Fibroblast of skin of left quadriceps (primary cell): ENCODE measurements around the gene GREB1.

Experiments used
- DNase-seq, 2 experiments: peaks; one replicate each; pipeline ENCODE4 v3.0.0-alpha.2; 2013; ENCODE audit warnings: low read depth in 2 of 2

Gene GREB1

DNA sequence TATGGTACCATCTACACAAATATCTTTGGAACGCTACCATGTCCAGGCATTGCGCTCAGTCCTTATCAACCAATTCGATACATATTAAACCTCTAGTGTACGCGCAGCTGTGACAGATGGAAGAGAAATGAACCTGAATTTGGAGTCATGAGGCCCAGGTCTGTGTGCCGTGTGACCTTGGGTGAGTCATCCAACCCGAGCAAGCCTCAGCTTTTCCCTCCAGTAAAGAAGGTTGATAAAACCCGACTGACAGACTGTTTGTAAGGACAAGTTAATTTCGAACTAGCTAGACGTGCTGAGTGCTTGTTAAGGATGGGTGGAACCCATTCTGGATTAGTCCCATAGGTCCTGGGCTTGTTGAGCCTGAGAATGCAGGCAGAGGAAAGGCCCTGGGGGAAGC is 28.2 kb downstream of the GREB1 start:
- DNase-seq, result no peak

DNA sequence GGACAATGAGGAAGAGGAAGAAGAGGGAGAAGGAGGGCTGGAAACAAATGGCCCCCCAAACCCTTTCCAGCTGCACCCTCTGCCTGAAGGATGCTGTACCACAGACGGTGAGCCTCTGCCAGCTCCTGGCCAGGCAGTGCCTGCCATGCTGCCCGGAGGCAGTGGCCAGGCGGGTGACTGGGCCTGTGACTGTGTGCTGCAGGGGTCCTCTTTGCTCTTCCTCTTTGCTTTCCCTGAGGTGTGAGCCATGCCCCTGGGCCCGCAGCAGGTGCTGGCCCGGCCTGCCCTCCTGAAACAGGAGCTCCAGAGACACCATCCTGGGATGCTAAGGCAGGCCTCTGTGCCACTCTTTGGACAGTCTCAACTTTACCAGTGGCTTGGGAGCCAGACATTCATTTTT is 28.6 kb downstream of the GREB1 start:
- DNase-seq, result no peak

DNA sequence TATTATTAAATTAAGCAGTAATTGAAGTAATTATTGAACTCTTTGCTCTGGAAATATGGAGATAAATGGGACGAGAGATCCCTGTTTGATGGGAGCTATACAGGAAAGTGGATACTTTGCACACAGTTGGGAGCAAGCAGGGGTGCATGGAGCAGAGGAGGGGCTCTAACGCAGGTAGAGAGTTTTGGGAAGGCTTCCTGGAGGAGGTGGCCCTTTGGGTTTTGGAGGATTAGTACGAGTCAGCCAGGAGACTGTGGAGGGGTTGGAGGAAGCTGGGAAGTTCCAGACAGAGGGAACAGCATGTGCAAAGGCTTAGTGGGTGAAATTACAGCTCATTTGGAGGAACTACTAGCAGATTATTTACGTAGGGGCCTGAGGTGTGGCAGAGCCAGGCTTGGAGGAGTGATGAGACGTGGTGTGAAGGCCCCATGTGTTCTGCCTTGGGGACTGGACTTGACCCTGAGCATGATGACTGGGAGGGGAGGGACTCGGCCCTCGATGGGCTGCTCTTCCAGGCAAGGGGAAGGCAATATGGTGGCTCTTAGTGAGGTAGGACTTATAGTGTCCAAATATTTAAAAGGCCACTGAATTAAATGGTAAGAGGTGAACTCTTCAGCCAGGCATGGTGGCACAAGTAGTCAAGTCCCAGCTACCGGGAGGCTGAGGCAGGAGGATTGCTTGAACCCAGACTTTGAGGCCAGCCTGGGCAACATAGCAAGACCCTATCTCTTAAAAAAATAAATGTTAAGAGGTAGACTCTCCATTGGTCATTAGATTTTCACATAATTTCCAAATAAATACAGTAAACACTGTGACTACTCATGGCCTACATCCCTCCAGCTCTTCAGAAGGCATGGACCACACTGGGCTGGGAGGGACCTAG is 30.2 kb downstream of the GREB1 start:
- no peak for DNase-seq

DNA sequence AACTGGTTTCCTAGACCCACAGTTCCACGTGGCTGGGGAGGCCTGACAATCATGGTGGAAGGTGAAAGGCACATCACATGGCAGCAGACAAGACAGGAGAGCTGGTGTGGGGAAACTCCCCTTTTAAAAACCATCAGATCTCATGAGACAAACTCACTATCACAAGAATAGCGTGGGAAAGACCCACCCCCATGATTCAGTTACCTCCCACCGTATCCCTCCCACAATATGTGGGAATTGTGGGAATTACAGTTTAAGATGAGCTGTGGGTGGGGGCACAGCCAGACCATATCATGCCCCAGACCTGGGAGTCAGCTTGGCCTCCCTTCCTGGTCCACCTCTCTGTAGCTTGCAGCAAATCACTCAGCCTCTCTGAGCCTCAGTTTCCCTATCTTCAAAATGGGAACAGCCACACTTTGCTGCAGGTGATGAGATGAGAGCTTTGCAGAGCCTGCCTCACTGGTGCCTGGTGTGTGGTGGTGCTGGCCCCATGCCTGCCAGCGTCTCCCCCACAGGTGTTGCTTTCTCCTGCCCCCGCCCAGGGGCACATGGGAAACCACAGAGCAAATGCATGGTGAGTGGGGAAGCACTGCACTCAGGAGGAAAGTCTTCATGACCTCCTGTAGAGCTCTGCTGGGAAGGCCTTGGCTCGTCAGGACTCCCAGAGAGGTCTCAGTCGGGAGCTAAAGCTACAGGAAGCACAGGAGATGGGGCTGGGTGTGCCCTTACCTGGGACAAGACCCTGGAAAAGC is 31.1 kb downstream of the GREB1 start:
- no peak for DNase-seq

DNA sequence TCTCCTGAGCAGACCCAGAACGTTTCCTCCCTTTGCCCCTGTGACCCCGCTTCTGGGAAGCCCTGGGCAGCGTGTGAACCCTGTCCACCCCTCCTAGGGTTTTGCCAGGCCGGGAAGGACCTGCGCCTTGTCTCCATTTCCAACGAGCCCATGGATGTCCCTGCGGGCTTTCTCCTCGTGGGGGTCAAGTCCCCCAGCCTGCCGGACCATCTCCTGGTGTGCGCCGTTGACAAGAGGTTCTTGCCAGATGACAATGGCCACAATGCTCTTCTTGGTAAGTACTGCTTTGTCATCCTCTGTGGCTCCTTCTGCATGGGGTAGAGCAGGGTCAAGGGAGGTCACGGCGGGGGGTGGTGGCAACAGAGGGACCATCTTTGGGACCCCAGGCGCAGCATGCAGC is 32.5 kb downstream of the GREB1 start:
- DNase-seq, result no peak

DNA sequence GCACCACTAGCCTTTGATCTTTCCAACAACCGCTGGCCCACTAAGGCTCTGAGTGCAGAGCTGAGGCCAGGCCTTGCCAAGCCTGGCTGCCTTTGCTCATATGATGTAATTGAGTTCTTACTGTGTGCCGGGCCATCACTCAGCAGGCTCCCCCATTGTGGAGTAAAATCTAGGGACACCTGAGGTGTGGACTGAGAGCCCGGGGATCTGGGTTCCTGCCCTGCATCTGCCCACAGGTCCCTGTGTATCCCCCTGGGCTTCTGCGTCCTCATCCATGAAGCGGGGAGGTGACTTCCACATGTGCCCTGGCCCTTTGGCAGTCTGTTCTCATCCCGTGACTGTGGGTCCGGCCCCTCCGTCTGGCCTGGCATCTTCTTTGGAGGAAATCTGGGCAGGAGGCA is 33.8 kb downstream of the GREB1 start:
- no peak for DNase-seq

DNA sequence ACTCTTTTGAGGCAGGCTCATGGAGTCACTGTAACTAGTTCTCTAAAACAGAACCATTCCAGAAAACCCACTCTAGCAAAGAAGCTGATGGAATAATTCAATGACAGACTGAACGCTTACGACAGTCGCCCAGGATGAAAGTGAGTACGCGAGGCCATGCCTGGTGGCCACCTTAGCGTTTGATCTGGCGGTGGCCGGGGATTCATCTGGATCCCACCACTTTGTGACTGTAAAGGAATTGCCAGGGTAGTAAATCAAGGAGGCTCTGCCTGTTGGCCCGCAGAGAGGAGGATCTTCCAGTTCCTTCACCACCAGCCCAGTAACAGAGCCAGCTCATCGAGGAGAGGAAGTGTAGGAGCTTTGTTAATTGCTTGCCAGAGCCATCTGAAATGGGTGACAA is 34.6 kb downstream of the GREB1 start:
- no peak for DNase-seq

DNA sequence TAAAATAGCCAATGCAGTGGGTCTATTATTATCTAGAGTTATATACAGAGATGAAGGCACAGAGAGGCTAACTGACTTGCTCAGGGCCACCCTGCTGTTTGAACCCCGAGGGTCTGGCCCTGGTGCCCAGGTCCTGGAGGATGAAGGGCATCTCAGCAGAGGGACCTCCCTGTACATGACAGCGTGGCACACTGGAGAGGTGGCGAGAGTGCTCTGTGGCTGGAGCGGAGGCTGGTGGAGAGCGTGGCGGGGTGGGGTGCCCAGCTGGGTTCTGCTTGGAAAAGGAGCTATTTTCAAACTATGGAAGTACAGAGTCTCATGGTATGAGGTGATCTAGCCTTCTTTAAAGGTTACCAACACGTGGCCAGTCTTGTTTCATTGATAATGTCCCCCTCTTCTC is 35.8 kb downstream of the GREB1 start:
- no peak for DNase-seq

DNA sequence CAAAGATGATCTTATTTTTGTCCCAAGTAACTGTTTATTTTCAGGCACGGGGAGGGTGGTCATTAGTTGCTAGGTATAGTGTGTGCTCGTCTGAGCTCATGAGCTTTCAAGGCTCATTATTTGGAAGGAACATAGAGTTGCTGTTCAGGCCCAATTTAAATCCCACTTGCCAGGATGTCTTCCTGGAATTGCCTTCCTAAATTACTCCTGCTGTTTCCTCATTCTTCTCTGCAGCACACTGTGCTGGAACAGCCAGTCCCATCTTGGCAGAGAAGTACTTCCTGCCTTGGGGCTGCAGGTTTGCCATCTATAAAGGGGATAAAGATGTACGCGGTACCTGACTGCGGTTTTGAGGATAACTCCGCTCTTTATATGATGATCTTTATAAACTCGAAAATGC is 37.3 kb downstream of the GREB1 start:
- no peak for DNase-seq

DNA sequence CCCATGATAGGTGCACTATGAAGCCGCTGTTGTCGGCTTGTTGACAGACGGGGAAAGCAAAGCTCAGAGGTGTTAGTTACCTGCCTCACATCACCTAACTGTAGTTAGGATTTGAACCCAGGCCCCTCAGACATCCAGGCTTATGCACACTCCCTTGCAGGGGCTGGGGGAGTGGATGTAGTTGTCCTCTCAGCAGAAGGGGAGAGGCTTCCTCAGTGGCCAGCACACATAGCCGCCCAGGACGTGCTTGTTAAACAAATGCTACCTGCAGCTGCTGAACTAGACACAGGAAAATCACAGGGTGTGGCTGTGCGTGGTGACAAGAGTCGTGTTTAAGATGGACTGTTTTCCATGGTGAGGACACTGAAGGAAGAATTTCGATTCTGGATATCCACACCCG is 39.2 kb downstream of the GREB1 start:
- DNase-seq, result no peak

DNA sequence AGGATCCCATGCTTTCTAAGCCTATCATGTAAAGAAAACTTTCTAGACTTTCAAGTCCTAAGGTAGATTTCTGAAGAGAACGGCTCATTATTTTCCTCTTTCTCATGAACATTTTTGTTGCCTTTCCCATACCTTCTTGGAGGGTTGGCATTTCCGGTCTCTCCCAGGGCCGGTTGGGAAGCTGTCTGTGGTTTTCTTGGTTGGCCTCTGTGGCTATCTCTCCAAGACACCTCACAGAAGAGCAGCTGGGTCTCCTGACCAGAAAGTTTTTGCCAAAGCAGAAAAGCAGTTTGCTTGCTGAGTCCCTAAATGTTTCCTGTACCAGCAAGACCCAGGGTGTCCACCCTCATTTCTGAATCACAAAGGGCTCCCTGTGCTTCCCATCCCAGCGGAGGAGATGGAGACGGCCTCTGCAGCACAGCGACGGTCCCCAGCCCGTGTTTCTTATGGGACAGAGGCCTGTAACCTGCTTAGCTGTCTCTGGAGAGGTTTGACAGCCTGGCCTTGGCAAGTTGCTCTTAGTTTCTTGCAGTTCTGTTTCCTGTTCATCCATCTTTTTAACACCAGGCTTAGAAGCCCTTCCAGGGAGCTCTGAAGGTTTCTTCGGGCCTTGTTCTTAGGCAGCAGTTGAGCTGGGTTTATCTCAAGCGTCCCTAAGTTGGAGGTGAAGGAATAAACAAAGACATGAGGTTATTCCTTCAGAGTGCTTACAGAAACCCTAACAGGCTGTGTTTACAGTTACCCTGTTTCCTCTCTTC is 39.8 kb downstream of the GREB1 start:
- no peak for DNase-seq

DNA sequence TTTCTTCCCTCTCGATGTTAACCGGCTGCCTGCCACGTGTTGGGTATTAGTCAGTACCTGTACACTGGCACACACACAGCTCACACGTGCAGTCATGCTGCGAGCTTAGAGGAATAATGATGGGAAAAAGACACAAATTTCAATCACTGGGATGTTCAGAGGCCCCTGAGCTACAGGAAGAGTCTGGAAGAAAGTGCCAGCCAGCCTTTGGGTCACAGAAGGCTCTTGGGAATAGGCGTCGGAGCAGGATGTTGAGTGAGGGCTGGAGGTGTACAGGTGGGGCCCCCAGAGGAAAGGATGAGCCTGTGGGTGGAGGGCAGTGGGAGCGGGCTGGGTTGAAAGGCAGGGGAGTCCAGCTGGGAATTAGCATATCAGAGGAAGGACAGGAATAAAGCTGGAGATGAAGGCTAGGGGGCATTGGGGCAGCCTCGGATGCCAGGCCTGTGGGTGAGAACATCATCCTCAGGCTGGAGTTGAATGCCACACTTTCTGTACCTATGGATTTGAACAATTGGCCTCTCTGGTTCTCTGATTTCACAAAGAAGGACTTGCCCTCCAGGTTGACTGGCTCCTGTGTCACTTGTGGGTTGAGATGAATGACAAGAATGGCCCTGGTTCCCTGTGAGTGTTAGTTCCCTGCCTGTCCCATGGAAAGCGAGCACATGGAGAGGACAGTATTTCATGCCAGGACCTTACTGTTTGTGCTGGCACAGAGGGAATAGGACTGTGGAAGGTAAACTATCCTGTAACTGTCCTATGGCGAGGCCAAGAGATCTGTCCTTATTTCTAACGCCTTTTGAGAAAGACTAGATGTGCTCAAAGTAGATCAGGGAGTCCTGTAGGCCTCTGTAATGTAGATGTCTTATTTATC is 40.6 kb downstream of the GREB1 start:
- DNase-seq, result no peak

DNA sequence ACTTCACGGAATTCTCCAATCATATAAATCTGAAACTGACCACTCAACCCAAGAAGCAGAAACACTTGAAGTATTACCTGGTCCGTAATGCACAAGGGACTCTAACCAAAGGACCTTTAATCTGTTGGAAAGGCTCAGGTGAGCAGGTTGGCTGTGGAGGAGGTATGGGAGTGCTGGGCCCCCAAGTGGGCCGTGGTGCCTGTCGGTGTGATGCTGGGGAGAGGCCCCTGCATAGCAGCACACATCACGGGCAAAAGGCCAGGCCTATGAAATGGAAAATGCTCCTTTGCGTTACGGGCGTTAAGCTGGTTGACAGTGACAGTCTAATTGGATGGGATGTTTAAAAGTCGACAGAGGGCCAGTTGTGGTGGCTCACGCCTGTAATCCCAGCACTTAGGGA is 42.6 kb downstream of the GREB1 start:
- DNase-seq, result no peak

DNA sequence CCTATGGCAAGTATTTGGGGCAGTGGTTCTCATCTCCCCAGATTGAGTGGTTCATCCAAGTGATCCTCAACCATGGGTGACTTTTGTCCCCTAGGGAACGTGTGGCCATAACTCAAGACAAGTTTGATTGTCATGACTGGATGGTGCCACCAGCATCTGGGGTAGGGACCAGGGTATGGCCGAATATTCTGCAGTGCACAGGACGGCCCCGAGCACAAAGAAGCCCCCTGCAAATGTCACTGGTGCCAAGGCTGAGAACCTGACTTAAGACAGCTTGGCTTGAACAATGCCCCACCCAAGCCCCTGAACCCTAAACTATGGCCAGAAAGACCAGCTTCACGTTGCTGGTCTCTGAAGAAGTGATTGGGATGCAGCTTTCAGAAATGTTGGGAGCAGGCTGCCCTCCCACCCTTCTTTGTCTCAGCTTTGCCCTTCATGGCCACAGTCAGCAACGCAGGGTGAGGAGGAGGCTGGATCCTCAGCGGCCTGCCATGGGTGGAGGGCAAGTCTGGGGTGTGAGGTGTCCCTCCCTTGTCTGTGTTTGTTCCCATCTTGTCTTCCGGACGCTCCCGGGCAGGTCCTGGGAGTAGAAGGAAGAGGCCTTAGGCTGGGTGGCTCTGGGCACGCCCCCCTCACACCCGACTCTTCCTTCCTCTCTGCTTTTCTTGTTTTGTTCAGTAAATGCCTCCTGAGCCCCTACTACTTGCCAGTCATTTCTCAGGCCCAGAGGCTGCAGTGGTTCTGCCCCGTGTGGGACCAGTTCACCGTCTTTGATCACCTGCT is 43.4 kb downstream of the GREB1 start:
- no peak for DNase-seq

DNA sequence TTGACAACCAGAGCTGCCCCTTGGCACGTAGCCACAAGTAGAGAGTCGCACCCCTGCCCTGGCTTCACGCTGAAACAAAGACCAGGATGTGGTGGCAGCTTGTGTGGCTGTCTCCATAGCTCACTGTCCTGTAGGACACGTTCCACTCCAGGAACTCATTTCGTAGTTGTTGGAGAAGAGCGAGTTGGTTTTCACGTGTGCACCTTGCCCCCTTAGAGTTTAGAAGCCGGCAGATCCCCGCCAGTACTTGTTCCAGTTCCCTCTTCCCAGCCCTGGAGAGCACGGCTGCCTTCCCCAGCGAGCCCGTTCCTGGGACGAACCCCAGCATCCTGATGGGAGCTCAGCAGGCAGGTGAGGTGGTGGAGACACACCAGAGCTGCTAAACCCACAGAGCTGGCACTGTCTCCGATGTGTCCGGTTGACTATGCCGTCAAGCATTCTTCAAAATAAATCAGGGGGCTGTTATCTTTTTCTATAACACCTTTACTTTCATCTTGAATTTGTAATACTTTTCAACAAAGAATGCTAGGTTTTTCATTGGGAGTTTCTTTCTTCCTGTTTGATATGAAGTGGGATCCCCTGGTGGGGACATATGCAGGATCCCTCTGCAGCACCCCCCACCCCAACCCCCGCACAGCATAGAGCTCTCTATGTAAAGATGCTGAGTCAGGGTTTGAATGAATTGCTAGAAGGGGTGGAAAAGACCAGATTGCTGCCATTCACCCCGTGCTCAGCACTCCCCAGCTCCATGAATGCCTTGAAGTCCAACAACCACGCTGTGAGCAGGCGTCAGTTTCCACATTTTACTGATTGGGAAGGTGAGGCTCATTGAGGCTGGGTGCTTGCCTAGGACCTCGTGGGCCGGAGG is 44.5 kb downstream of the GREB1 start:
- no peak for DNase-seq

DNA sequence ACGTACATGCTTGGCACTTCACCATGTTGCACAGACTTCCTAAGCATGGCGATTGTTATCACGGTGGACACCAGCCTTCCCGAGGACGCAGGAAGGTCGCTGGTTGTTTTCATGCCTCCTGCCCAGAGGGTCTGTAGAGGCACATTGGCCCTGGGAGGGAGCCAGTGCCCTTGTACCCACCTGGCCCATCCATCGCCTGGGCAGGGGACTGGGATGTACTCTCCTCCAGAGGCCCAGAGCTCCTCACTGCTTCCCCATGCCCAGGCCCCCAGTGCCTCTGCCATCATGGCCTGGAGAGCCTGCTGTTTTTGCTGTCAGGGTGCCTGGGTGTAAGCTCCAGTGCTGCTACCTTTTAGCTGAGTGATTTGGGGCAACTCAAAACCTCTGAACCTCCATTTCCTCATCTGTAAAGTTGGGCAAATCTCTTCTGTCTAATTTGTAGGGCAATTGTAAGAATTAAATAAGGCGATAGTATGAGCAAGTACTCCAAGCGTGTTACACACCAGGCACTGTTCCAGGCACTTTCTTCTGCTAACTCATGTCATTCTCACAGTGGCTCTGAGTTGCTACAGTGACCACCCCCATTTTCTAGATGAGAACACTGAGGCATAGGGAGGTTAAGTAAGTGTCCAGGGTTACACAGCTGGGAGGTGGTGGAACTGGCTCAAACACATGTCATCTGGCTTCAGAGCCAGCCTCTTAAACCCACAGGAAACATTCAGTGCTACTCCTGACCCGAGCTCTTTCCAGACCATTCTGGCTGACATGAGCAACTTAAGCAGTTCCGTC is 45.3 kb downstream of the GREB1 start:
- no peak for DNase-seq

DNA sequence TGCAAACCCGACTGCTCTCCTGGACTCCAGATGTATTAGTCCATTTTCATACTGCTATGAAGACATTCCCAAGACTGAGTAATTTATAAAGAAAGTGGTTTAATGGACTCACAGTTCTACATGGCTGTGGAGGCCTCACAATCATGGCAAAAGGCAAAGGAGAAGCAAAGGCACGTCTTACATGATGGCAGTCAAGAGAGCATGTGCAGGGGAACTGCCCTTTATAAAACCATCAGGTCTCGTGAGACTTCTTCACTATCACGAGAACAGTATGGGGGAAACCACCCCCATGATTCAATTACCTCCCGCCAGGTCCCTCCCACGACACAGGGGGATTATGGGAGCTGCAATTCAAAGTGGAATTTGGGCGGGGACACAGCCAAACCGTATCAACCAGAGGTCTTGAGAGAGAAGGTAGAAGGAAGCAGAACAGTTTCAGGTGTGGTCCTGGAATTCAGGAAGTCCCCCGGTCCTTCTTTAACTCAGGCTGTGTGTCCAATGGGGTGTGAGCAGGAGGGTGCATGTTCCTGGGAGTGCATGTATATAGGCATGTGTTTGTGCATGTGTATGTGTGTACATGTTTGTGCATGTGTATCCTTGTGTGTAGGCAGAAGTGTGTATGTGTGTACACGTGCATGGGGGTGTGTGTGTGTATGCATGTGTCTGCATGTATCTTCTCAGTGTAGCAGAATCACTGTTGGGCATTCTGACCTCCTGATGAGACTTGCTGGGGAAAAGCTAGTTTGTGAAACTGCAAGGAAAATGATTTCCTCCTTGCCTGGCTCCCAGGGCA is 46.2 kb downstream of the GREB1 start:
- DNase-seq, result no peak

DNA sequence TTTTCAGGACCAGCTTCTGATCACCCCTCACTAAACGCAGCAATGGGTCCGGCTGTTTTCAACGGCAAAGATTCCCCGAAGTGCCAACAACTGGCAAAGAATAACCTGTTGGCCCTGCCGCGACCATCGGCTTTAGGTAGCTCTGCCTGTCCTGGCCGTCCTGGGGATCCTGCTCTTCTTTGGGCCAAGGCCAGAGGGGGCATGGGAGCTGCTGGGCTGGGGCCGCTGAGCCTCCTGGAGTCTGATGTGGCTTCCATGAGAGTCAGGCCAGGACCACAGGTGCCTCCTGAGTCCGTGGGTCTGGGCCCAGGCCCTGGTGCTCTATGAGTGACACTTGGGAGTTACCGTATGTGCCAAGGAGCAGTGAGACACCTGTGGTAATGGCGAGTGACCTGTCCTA is 46.9 kb downstream of the GREB1 start:
- no peak for DNase-seq
